GM21786 (cell line): ENCODE results near the gene RNASE2.
"Not testable (repeated sequence)": the region's sequence is repeated elsewhere in the genome, so short reads cannot be mapped to it uniquely, and the experiment has no call there.

Source experiments
- ATAC-seq: cut with Tn5 transposase; IDR thresholded peaks from one replicate; pipeline ENCODE4 v1.9.1; 2021; ENCODE audit not compliant: unreplicated experiment

Gene RNASE2

DNA sequence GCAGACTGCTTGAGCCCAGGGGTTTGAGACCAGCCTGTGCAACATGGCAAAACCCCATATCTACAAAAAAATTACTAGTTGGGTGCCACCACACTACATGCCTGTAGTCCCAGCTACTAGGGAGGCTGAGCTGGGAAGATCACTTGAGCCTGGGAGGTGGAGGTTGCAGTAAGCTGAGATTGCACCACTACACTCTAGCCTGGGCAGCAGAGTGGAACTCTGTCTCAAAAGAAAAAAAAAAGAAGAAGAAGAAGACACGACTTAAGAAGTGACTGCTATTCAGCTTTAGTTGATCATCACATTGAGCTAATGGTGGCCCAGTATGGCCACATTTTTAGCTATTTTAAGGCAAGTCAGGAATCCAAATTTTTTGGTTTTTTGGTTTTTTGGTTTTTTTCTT is 25.6 kb downstream of the RNASE2 start:
- no peak for ATAC-seq

DNA sequence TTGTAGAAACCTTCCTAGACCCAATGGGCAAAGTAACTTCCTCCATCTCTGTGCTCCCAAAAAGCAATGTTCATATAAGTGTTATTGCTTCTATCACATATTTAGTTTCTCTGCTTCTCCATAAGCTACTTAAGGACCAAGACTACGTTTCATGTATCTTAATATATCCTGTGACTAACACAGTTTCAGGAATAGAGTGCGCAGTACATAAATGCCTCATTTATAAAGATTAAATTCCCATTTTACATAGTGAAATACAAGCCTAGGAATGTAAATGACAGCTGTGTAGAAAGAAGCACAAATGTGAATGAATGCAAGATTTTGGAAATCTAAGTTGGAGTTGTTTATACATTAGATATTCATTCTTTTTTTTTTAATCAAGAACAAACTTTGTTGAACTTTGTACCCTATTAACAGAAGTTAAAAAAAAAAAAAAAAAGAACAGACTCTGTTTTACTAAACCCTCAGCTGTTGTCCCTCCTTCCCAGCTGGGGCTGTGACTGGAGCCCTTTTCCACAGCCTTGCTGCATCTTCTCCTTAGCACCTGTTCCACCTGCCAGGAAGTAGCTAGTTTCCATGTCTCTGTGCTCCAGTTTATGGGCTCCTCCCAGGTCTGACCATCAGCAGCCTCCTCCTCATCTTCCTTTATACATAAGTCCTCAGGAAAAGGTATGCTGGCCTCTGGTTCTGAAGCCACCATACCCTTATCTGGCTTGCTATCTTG is 27.5 kb downstream of the RNASE2 start:
- ATAC-seq = no peak

DNA sequence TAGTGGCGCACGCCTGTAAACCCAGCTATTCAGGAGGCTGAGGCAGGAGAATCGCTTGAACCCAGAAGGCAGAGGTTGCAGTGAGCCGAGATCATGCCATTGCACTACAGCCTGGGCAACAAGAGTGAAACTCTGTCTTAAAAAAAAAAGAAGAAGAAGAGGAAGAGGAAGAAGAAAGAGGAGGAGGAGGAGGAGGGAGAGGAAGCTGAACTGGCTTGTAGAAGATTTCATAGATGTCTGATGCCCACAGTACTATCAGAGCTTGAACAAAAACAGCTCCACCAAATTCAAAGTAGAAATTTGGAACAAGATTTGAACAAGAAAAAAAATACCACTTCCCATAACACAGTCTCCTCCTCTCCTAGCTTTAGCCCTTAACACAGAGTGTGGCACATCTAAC is 30.4 kb downstream of the RNASE2 start:
- ATAC-seq = not testable (repeated sequence)

DNA sequence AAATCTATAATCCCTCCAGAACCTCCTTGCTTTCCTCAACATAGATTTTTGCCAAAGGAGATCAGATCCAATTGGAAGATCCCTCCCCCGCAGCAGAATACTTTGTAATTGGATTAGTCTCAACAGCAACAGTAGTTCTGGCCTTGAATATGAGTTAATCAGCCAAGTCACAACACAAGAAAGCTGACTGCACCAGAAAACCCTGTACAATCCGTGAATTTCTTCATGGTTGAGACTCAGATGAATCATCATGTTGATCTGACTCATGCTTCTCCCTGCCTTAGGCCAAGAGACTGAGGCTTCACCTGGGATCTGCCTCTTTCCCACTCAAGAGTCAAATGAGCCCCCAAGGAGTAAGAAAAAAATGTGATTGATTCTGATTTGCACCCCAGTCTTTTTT is 31.5 kb downstream of the RNASE2 start:
- no peak for ATAC-seq

DNA sequence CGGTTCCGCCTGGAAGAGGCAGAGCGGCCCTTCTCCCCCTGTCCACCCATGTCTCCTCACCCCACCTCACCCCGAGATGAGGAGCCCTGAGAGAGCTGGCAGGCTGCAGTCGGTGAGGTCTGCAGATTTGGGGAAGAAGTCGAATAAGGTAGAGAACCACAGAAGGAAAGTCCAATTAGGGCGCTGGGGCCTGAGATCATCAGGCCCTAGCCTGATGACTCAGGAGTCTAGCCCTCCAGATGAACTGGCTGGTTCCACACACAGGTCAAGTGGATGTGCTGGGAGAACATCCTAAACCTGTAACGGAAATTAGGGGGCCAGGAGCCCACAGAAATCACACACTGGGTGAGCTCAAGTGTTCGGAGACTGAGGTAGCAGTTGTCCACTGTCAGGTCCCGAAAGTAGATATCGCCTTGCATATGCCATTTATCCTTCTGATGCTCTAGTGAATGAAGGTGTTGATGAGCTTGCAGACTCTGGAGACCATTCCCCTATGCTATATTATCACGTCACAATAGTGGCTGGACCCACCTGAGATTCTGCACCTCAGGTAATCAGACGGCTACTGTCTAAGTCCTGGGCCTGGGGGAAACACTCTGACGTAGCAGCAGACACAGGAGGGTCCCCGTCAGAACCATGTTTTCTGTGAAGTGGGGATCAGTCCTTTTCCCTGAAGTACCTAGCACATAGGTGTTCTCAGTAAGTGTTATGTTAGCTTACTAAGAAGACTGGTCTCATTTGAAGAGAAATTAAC is 33.6 kb downstream of the RNASE2 start:
- ATAC-seq = no peak

DNA sequence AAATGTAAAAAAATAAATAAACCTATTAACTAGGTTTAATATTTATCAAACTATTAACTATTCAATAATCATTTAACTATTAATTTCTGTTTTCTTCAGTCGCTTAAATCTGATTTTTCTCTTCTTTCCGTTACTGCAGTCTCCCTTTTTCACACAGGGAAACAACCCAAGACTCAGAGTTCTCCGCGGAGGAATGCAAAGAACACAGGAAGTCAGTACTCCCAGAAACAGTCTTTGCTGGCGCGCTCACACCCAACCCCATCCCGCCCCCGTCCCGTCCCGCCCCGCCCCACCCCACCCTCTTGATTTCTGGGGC is 34.1 kb downstream of the RNASE2 start:
- ATAC-seq = no peak

DNA sequence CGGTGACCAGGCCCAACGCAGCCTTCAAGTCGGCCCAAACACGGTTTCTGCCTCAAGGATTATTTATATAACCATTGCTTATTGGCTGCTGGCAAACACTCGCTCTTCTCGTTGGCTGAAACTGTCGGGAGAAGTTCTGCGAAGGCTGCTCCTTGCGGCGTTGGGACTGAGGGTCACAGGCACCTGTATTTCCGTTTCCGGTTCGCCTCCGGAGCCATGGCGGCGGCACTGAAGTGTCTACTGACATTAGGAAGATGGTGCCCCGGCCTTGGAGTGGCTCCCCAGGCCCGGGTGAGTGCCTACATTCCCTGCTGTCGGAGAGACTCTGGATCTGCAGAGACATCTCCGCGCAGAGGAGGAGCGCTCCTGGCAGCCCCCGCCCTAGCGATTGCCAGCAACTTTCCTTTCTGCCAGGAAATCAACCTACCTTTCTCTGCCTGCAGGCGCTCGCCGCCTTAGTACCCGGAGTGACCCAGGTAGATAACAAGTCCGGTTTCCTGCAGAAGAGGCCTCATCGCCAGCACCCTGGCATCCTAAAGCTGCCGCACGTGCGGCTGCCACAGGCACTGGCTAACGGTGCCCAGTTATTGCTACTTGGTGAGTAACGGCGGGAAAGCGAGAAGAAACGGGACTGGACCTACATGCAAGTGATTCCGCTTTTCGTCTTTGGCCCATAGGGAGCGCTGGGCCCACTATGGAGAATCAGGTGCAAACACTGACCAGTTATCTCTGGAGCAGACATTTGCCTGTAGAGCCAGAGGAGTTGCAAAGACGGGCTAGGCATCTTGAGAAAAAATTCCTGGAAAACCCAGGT is 34.7 kb downstream of the RNASE2 start, which contains the start of gene METTL17:
Gene METTL17, plus strand, starts transcription at position 194 of the 814 bp plus-strand sequence. Its CDS starts 23 bp downstream, at position 217.
- ATAC-seq = peak; percentile 97

DNA sequence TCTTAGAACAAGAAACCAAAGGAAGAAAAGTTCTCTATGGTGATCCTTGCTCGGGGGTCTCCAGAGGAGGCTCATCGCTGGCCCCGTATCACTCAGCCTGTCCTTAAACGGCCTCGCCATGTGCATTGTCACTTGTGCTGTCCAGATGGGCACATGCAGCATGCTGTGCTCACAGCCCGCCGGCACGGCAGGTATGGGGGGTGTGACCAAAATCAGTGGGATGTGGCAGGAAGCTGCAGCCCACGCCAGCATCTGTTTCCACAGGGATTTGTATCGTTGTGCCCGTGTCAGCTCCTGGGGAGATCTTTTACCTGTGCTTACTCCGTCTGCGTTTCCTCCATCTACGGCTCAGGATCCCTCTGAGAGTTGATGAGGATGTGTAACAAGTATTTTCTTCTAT is 41.2 kb downstream of the RNASE2 start:
- ATAC-seq = no peak

DNA sequence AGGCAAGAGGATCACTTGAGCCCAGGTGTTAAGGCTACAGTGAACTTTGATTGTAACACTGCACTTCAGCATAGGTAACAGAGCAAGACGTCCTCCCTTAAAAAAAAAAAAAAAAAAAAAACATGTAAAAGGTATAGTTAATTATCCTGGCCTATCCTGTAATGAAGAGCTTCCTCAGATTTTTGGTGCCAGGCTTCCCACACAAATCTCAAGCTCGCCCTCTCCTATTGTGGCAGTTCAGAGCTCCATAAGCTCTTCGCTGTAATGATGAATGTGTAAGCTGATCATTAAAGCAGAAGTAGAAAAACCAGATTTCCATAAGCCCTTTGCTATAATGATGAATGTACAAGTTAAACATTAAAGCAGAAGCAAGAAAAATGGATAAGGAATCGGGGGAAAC is 41.8 kb downstream of the RNASE2 start:
- ATAC-seq = no peak

DNA sequence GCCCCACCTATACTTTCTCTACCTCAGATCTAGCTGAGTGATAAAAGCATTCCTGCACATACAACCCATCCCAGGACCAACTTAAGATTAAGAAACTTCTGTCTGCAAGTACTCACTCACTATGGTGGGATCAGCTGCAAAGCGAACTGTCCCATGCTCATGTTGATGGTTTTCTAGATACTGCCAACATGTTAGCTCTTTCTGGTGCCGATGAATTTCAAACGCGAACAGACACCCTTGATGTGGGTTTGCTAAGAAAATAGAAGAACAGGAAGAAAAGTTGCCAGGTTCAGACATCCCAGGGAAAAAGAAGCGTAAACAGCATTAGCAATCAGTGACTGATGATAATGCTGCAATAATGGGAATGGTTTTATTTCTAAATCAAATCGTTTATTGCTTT is 42.3 kb downstream of the RNASE2 start:
- ATAC-seq = no peak

DNA sequence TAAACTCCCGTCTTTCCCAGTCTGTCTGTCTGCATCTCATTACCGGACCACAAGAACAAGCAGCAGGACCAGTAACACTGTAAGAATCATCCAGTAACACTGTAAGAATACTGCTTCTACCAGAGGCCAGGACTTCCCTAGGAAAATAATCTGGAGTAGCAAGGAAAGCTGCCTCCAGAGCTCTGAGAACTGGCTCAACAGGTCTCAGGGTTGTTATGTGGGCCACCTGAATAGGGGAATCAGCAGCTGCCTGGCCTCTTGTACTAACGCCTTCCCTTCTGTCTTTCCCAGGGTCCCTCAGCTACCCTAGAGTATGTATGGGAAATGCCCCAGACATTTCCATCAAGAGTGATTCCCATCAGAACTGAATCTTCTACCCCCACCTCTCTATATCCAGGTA is 42.9 kb downstream of the RNASE2 start:
- ATAC-seq = no peak

DNA sequence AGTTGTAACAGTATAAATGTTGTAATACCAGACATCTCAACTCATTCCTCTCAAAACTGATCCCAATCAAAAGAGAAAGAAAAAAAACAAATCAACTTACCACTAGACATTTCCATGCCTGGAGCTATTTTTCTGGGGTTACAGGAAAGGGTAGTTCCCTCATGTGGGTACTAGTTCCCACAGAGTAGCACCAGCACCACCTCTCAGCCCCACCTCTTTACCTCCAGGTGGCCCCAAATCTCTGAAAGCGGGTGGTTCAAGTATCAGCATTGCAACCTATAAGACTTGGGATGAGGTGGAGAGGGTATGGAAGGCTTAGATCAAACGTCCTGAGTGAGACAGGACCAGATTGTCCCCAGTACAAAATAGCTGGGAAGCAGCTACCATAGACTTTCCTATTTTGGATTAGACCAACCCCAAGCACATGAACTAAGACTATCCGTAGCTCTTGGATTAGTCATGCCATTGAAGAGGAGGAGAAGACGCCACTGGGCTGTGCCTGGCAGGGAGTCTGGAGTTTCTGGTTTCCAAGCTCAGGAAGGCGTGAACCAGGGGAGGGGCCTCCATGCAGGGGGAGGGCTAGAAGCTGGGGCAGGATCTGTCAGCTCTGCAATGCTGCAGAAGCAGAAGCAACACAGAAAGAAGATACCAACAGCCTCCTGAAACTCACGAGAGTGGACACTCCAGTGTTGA is 43.5 kb downstream of the RNASE2 start, which contains the start of gene SLC39A2:
Gene SLC39A2, plus strand, starts transcription at position 620 of the 693 bp plus-strand sequence. CDS start 154 bp downstream, outside the sequence.
- ATAC-seq = no peak

DNA sequence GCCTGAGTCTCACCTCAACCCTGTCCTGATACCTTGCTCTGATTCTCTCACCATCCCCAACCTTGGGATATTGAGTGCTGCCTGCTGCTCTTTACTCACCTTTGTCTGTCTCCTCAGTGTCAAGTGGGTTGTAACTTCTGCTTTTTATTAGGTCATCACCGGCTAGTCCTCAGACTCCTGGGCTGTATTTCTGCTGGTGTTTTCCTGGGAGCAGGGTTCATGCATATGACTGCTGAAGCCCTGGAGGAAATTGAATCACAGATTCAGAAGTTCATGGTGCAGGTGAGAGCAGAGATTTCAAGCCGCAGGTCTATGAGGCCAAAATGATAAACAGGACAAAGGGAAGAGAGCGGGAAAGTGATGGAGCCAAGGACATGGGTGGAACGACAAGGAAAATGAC is 44.3 kb downstream of the RNASE2 start:
- ATAC-seq = no peak

DNA sequence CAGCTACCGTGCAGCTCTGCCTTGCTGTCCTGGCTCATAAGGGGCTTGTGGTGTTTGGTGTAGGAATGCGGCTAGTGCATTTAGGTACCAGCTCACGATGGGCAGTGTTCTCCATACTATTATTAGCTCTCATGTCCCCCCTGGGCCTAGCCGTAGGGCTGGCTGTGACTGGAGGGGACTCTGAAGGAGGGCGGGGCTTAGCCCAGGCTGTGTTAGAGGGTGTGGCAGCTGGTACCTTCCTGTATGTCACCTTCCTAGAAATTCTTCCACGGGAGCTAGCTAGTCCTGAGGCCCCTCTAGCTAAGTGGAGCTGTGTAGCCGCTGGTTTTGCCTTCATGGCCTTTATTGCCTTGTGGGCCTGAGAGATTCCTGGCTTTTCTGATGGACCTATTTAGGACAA is 45.9 kb downstream of the RNASE2 start:
- ATAC-seq = no peak

DNA sequence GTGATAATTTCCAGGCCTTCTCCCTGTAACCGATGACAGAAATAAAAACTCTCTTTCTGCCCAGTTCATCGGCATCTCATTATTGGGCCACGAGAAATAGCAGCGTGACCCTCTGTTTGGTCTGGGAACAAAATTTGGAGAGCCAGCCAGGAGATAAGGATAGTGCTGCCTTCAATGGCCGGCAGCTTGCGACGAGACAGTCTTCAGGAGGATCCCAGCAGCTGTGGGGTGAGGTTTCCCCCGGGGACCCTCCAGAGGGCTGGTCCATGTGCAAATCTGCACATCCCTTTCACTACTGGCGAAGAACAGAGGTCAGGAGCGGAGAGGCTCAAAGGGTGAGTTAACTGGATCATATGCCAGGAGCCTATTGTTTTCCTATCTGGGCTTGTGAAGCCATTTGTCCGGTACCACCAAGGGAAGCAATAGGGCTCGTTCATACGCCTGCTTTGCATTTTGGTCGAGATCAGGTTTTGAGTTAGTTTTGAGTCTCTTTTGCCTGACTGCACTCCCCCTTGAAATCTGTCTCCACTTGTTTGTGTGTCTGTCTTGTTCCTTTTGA is 48.6 kb downstream of the RNASE2 start:
- ATAC-seq = no peak
